ENCODE measurements around the gene MYO1D. TPM values are rescaled to one million over a fixed set of nuclear protein-coding genes. Genes with fewer than 3 reads are reported as not detected.

MYO1D gene
- total RNA-seq, 4 donors from 2014 or later: 247 to 569 (median 444) TPM

- Histone ChIP-seq H3K36me3 (no peaks in the 10 kb centered on the region), H3K9me3 (no peaks in the 10 kb centered on the region), H3K4me3 (no peak overlapping the region), H3K27me3 (no peaks in the 10 kb centered on the region), H3K27ac (no peak overlapping the region), H3K4me1 (peaks cover 6 to 33% (median 18%) of the 10 kb centered on the region in 4 donors)
- 74 to 93% methylated on average over 4 to 5 of the region's 5 CpGs for WGBS, 2 donors (ENCODE audit: low coverage in 1 of 2)
- intact Hi-C loops (cut with DNase I; ENCODE audit: low total_unique reads): no loop called here
- TF ChIP-seq, protein P1, sequence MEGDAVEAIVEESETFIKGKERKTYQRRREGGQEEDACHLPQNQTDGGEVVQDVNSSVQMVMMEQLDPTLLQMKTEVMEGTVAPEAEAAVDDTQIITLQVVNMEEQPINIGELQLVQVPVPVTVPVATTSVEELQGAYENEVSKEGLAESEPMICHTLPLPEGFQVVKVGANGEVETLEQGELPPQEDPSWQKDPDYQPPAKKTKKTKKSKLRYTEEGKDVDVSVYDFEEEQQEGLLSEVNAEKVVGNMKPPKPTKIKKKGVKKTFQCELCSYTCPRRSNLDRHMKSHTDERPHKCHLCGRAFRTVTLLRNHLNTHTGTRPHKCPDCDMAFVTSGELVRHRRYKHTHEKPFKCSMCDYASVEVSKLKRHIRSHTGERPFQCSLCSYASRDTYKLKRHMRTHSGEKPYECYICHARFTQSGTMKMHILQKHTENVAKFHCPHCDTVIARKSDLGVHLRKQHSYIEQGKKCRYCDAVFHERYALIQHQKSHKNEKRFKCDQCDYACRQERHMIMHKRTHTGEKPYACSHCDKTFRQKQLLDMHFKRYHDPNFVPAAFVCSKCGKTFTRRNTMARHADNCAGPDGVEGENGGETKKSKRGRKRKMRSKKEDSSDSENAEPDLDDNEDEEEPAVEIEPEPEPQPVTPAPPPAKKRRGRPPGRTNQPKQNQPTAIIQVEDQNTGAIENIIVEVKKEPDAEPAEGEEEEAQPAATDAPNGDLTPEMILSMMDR (IDR thresholded peaks at IDR 0.05): no peak
- no peak for TF ChIP-seq POLR2AphosphoS5 (IDR thresholded peaks at IDR 0.05)
- no peak for TF ChIP-seq POLR2A (IDR thresholded peaks at IDR 0.05)
- TF ChIP-seq EP300 (IDR thresholded peaks at IDR 0.05; ENCODE audit: low read depth): no peak
- no peak for DNase-seq
- in situ Hi-C loops (cut with MboI; ENCODE audit: low pct_ligation_motif_present in 1 of 4, low pct_unique_long_range_greater_than_20kb in 1 of 4, low sequenced_read_pairs in 3 of 4): no loop called here
Observed at GRCh38 chr17:32833076-32833475, 43.8 kb downstream of the MYO1D start.

DNA sequence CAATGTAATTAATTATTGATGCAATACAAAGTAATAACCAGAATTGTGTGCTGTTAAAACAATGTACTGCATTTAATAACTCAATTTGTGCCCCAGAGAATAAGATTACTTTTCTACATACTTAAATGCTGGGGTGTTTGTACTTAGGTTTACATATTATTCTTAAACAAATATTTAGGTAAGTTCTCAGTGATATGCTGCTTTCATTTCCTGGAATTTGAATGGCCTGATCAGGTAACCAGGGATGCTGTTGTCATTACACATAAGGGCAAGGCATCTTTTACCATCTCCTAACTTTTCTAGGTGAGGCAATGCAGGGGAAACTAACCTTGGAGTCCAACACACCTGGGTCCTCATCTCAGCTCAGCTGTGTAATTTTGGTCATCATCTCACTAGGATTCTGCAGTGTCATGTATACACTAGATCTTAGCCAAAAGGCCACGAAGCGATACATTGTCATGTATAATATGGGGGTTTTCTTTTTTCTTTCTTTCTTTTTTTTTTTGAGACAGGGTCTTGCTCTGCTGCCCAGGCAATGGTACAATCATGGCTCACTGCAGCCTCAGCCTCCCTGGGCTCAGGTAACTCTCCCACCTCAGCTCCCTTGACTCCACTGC, 45.2 kb downstream of the MYO1D start:
- WGBS, 2 donors (ENCODE audit: low coverage in 1 of 2): 87 to 90% methylated on average over 2 of the region's 2 CpGs
- Histone ChIP-seq H3K27ac (peak overlapping the region in 3 of 4 donors; percentile 2 to 88 (median 19)), H3K27me3 (no peaks in the 10 kb centered on the region), H3K4me3 (no peak overlapping the region), H3K9me3 (no peaks in the 10 kb centered on the region), H3K4me1 (peaks cover 6 to 46% (median 28%) of the 10 kb centered on the region in 4 donors), H3K36me3 (no peaks in the 10 kb centered on the region)
- no peak for TF ChIP-seq EP300 (IDR thresholded peaks at IDR 0.05; ENCODE audit: low read depth)
- TF ChIP-seq, protein P1 (IDR thresholded peaks at IDR 0.05): no peak
- TF ChIP-seq POLR2AphosphoS5 (IDR thresholded peaks at IDR 0.05): no peak
- no peak for TF ChIP-seq POLR2A (IDR thresholded peaks at IDR 0.05)
- intact Hi-C loops (cut with DNase I; ENCODE audit: low total_unique reads) (no loop called here), in situ Hi-C loops (cut with MboI; ENCODE audit: low pct_ligation_motif_present in 1 of 4, low pct_unique_long_range_greater_than_20kb in 1 of 4, low sequenced_read_pairs in 3 of 4) (no loop called here)
- no peak for DNase-seq

DNA sequence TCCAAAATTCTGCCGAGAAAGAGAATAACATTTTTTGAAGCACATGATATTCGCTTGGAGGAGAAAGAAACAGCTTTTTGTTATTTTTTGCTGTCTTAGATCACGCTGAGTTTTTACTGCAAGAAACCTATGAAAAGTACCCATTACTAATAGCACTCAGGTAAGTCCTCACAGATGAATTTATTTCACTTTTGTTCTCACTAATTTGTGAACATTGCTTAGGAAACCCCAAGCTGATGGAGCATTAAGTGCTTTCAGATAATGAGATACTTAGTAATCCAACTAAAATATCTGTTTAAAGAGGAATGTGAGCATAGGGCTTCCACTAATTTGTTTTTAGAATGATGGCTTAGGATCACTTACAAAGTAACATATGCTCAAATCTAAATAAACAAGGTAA, 45.7 kb downstream of the MYO1D start:
- DNase-seq: no peak

DNA sequence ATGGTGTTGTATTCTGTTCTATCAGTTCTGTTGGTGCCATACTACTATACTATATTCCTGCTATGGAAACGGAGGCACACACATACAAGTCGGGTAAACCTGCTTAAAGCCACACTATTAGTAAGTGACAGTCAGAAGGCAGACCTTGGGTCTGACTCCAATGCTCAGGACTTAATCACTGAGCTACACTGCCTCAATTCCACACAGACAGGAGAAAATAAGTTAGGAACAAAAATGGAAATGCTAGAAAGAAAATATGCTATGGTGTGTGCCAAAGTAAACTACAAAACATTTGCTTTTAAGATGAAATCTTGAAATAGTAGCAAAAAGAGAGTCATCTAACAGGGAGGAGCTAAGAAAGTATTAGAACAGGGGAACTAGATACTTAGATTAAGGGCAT, 48.1 kb downstream of the MYO1D start:
- Histone ChIP-seq H3K36me3 (no peaks in the 10 kb centered on the region), H3K4me3 (peak overlapping the region in 3 of 4 donors; percentile 3 to 27 (median 8)), H3K4me1 (peaks cover 13 to 74% (median 52%) of the 10 kb centered on the region in 4 donors), H3K27me3 (no peaks in the 10 kb centered on the region), H3K27ac (peak overlapping the region; percentile 87 to 88 (median 88)), H3K9me3 (no peaks in the 10 kb centered on the region)
- TF ChIP-seq, protein P1 (IDR thresholded peaks at IDR 0.05): no peak
- TF ChIP-seq POLR2A (IDR thresholded peaks at IDR 0.05) (no peak), EP300 (IDR thresholded peaks at IDR 0.05; ENCODE audit: low read depth) (no peak), POLR2AphosphoS5 (IDR thresholded peaks at IDR 0.05) (no peak)
- in situ Hi-C loops (cut with MboI; ENCODE audit: low pct_ligation_motif_present in 1 of 4, low pct_unique_long_range_greater_than_20kb in 1 of 4, low sequenced_read_pairs in 3 of 4) (no loop called here), intact Hi-C loops (cut with DNase I; ENCODE audit: low total_unique reads) (no loop called here)
- DNase-seq: no peak
- WGBS, 2 donors (ENCODE audit: low coverage in 1 of 2): 28 to 54% methylated on average over 2 of the region's 2 CpGs

More for the DNA sequence above, 45.7 kb downstream of the MYO1D start:
- intact Hi-C loops (cut with DNase I; ENCODE audit: low total_unique reads): no loop called here
- Histone ChIP-seq H3K27me3 (no peaks in the 10 kb centered on the region), H3K4me1 (peaks cover 6 to 50% (median 33%) of the 10 kb centered on the region in 4 donors), H3K36me3 (no peaks in the 10 kb centered on the region), H3K4me3 (no peak overlapping the region), H3K9me3 (no peaks in the 10 kb centered on the region), H3K27ac (peak overlapping the region in 2 of 4 donors; percentile 2 to 88)
- WGBS, 2 donors (ENCODE audit: low coverage in 1 of 2): 81 to 82% methylated on average over 3 of the region's 3 CpGs
- no peak for TF ChIP-seq POLR2A (IDR thresholded peaks at IDR 0.05)
- TF ChIP-seq, protein P1 (IDR thresholded peaks at IDR 0.05): no peak
- no peak for TF ChIP-seq POLR2AphosphoS5 (IDR thresholded peaks at IDR 0.05)
- no peak for TF ChIP-seq EP300 (IDR thresholded peaks at IDR 0.05; ENCODE audit: low read depth)
- in situ Hi-C loops (cut with MboI; ENCODE audit: low pct_ligation_motif_present in 1 of 4, low pct_unique_long_range_greater_than_20kb in 1 of 4, low sequenced_read_pairs in 3 of 4): no loop called here
